MM.1S (cell line): ENCODE data around the gene PRM3.

ENCODE experiments used
- DNase-seq: peaks from one replicate; pipeline ENCODE4 v3.0.0-alpha.2; 2015
- H2AFZ ChIP-seq: fragments of 300-600 bp; sonication (generic); 2 replicates; pipeline ENCODE4 v1.6.0; 2016; ENCODE audit warnings: antibody characterized with exemption, low read length
- H3F3A ChIP-seq: fragments of 300-600 bp; sonication (generic); 2 replicates; pipeline ENCODE4 v1.6.1; 2016; ENCODE audit warnings: mild to moderate bottlenecking, antibody characterized with exemption, low read length, moderate library complexity, mixed read lengths; ENCODE audit not compliant: insufficient read depth
- H3K27ac ChIP-seq: fragments of 300-600 bp; sonication (generic); 2 replicates; pipeline ENCODE4 v1.5.1; 2016; ENCODE audit warnings: mild to moderate bottlenecking, low read length
- H3K27me3 ChIP-seq: fragments of 300-600 bp; sonication (generic); replicated peaks from 2 replicates; pipeline ENCODE4 v1.6.0; 2016; ENCODE audit warnings: low read length; ENCODE audit not compliant: insufficient read depth
- H3K36me3 ChIP-seq: fragments of 300-600 bp; sonication (generic); replicated peaks from 2 replicates; pipeline ENCODE4 v1.6.1; 2016; ENCODE audit warnings: mild to moderate bottlenecking, low read length, mixed read lengths; ENCODE audit not compliant: insufficient read depth
- H3K4me1 ChIP-seq: fragments of 300-600 bp; sonication (generic); 2 replicates; pipeline ENCODE4 v1.6.1; 2016; ENCODE audit warnings: low read length, mixed read lengths
- H3K4me2 ChIP-seq: fragments of 300-600 bp; sonication (generic); 2 replicates; pipeline ENCODE4 v1.6.0; 2016; ENCODE audit warnings: low read depth, low read length
- H3K4me3 ChIP-seq: fragments of 300-600 bp; sonication (generic); 2 replicates; pipeline ENCODE4 v1.5.1; 2016; ENCODE audit warnings: low read length, mixed read lengths
- H3K79me2 ChIP-seq: fragments of 300-600 bp; sonication (generic); 2 replicates; pipeline ENCODE4 v1.6.1; 2016; ENCODE audit warnings: mixed run types, low read length, mixed read lengths
- H3K9ac ChIP-seq: fragments of 300-600 bp; sonication (generic); 2 replicates; pipeline ENCODE4 v1.6.1; 2016; ENCODE audit warnings: low read length, mixed read lengths
- H3K9me2 ChIP-seq: fragments of 300-600 bp; sonication (generic); replicated peaks from 2 replicates; pipeline ENCODE4 v1.6.1; 2016; ENCODE audit warnings: mild to moderate bottlenecking, low read length, mixed read lengths; ENCODE audit not compliant: insufficient read depth
- H3K9me3 ChIP-seq: fragments of 300-600 bp; sonication (generic); replicated peaks from 2 replicates; pipeline ENCODE4 v1.6.1; 2016; ENCODE audit warnings: mild to moderate bottlenecking, low read length, mixed read lengths; ENCODE audit not compliant: insufficient read depth
- H4K20me1 ChIP-seq: fragments of 300-600 bp; sonication (generic); 2 replicates; pipeline ENCODE4 v1.6.1; 2016; ENCODE audit warnings: mild to moderate bottlenecking, low read length, moderate library complexity, mixed read lengths; ENCODE audit not compliant: insufficient read depth
- CTCF ChIP-seq: fragments of 300-600 bp; sonication (generic); IDR thresholded peaks from 2 replicates; pipeline ENCODE4 v1.5.1; 2016; ENCODE audit warnings: antibody characterized with exemption, low read length, mixed read lengths
- EZH2 ChIP-seq: fragments of 300-600 bp; sonication (generic); optimal IDR thresholded peaks from 2 replicates; pipeline ENCODE3; 2017; ENCODE audit warnings: low read depth, mild to moderate bottlenecking, antibody characterized with exemption, low read length, mixed read lengths
- EZH2phosphoT487 ChIP-seq: fragments of 300-600 bp; sonication (generic); IDR thresholded peaks from 2 replicates; pipeline ENCODE4 v1.6.1; 2018; ENCODE audit warnings: antibody characterized with exemption, low read length

PRM3 gene

GRCh38 chr16:11307639-11308492 is 34.4 kb upstream of the PRM3 start:
- TF ChIP-seq EZH2: no peak
- no peak for TF ChIP-seq EZH2phosphoT487
- no peak for TF ChIP-seq CTCF
- no peak overlapping the region for H3K9ac ChIP-seq
- no peaks in the 10 kb centered on the region for H3K9me2 ChIP-seq
- H3K79me2 ChIP-seq: no peaks in the 10 kb centered on the region
- peak overlapping the region; percentile 100; the same call in 1 of the 2 replicates for H3K27ac ChIP-seq
- no peak overlapping the region for H3K4me2 ChIP-seq
- no peaks in the 10 kb centered on the region for H3K9me3 ChIP-seq
- H4K20me1 ChIP-seq: no peaks in the 10 kb centered on the region
- peaks cover 44% of the 10 kb centered on the region for H3F3A ChIP-seq
- DNase-seq: no peak
- H3K36me3 ChIP-seq: no peaks in the 10 kb centered on the region
- H3K4me3 ChIP-seq: no peak overlapping the region
- no peaks in the 10 kb centered on the region for H3K27me3 ChIP-seq
- no peak overlapping the region for H2AFZ ChIP-seq
- H3K4me1 ChIP-seq: peaks cover 48% of the 10 kb centered on the region

GRCh38 chr16:11306997-11307638 is 33.7 kb upstream of the PRM3 start:
- no peaks in the 10 kb centered on the region for H3K9me3 ChIP-seq
- TF ChIP-seq EZH2: no peak
- TF ChIP-seq EZH2phosphoT487: no peak
- H3K9ac ChIP-seq: no peak overlapping the region
- H3K4me3 ChIP-seq: no peak overlapping the region
- peaks cover 40% of the 10 kb centered on the region for H3K4me1 ChIP-seq
- no peaks in the 10 kb centered on the region for H3K9me2 ChIP-seq
- H3K4me2 ChIP-seq: no peak overlapping the region
- DNase-seq: no peak
- H3K27me3 ChIP-seq: no peaks in the 10 kb centered on the region
- no peak overlapping the region for H3K27ac ChIP-seq
- no peaks in the 10 kb centered on the region for H3K36me3 ChIP-seq
- no peak overlapping the region for H2AFZ ChIP-seq
- no peaks in the 10 kb centered on the region for H4K20me1 ChIP-seq
- no peaks in the 10 kb centered on the region for H3K79me2 ChIP-seq
- peaks cover 43% of the 10 kb centered on the region for H3F3A ChIP-seq

- no peak overlapping the region for H3K27ac ChIP-seq
- TF ChIP-seq CTCF: no peak
- no peak for TF ChIP-seq EZH2
- TF ChIP-seq EZH2phosphoT487: no peak
- H3K9me3 ChIP-seq: no peaks in the 10 kb centered on the region
These were observed 33.0 kb upstream of the PRM3 start for GRCh38 chr16:11306381-11306780.

More at GRCh38 chr16:11306381-11306780, 33.0 kb upstream of the PRM3 start:
- Histone ChIP-seq H3K9ac (no peak overlapping the region), H3K36me3 (no peaks in the 10 kb centered on the region), H3K79me2 (no peaks in the 10 kb centered on the region), H4K20me1 (no peaks in the 10 kb centered on the region), H2AFZ (no peak overlapping the region), H3F3A (peaks cover 38% of the 10 kb centered on the region), H3K4me1 (peaks cover 35% of the 10 kb centered on the region), H3K9me2 (no peaks in the 10 kb centered on the region), H3K4me3 (no peak overlapping the region), H3K27me3 (no peaks in the 10 kb centered on the region), H3K4me2 (no peak overlapping the region)
- DNase-seq: no peak
